Testis (tissue), 2 donors: Measurements from ENCODE around the gene CACNG3.

Source experiments
- CTCF ChIP-seq, 3 experiments: fragments of 450-650 bp in 2 of 3; fragments of 200-600 bp in 1 of 3; sonication (generic) in 1 of 3; IDR thresholded peaks; one replicate each; pipeline ENCODE4 v1.5.1; 2016 to 2019; ENCODE audit warnings: antibody characterized with exemption in 3 of 3, mild to moderate bottlenecking in 2 of 3, moderate library complexity in 1 of 3
- POLR2A ChIP-seq: fragments of 450-650 bp; IDR thresholded peaks from one replicate; pipeline ENCODE4 v1.6.1; 2017; ENCODE audit warnings: antibody characterized with exemption, mild to moderate bottlenecking, moderate library complexity

- TF ChIP-seq CTCF (IDR thresholded peaks at IDR 0.05) (no peak), POLR2A (no peak)
Observed at GRCh38 chr16:24270721-24271442, 14.7 kb downstream of the CACNG3 start.
